AG20443 (cell line): ENCODE results near the gene DAPK1.

ENCODE experiments used
- DNase-seq: peaks from one replicate; pipeline ENCODE4 v3.0.0; 2012; ENCODE audit warnings: low spot score, mixed read lengths

DAPK1 gene

GRCh38 chr9:87686520-87687090 is 188.9 kb downstream of the DAPK1 start:
- no peak for DNase-seq

- DNase-seq, result no peak
These were observed 189.5 kb downstream of the DAPK1 start for GRCh38 chr9:87687207-87687606.

GRCh38 chr9:87694236-87694755 is 196.6 kb downstream of the DAPK1 start:
- no peak for DNase-seq

GRCh38 chr9:87695523-87695922 is 197.9 kb downstream of the DAPK1 start:
- DNase-seq, result no peak

- DNase-seq, result no peak
These were observed 199.0 kb downstream of the DAPK1 start for GRCh38 chr9:87696641-87697040.

GRCh38 chr9:87698069-87698809 is 200.6 kb downstream of the DAPK1 start:
- DNase-seq, result no peak

GRCh38 chr9:87699835-87700234 is 202.2 kb downstream of the DAPK1 start:
- no peak for DNase-seq

- DNase-seq, result no peak
These were observed 203.8 kb downstream of the DAPK1 start for GRCh38 chr9:87701491-87701890.

- DNase-seq, result no peak
These were observed 204.3 kb downstream of the DAPK1 start for GRCh38 chr9:87701931-87702421.

GRCh38 chr9:87702921-87703320 is 205.3 kb downstream of the DAPK1 start:
- no peak for DNase-seq

GRCh38 chr9:87703636-87704276 is 206.1 kb downstream of the DAPK1 start:
- no peak for DNase-seq

- DNase-seq, result no peak
These were observed 206.7 kb downstream of the DAPK1 start for GRCh38 chr9:87704342-87704741.

GRCh38 chr9:87706066-87706739 is 208.5 kb downstream of the DAPK1 start:
- DNase-seq, result no peak

GRCh38 chr9:87707805-87708506 is 210.3 kb downstream of the DAPK1 start:
- no peak for DNase-seq

- no peak for DNase-seq
These were observed 210.9 kb downstream of the DAPK1 start for GRCh38 chr9:87708546-87708945.

GRCh38 chr9:87708986-87709728 is 211.5 kb downstream of the DAPK1 start:
- no peak for DNase-seq

- no peak for DNase-seq
These were observed 212.8 kb downstream of the DAPK1 start for GRCh38 chr9:87710443-87710842.

- DNase-seq, result peak; percentile 88
These were observed 214.5 kb downstream of the DAPK1 start for GRCh38 chr9:87711857-87712800.

GRCh38 chr9:87712801-87713277 is 215.2 kb downstream of the DAPK1 start:
- DNase-seq, result no peak
